Endothelial cell of umbilical vein (primary cell): ENCODE measurements around the gene MTX1. TPM values are rescaled to one million over a fixed set of nuclear protein-coding genes. Genes with fewer than 3 reads are reported as not detected.

Experiments used
- BruUV-seq: library from RNA; stranded (reverse); fragments of 400-500 nt; replicated peaks from 2 replicates; lab custom pipeline; 2021; lab: Mats Ljungman, UMichigan
- CTCF ChIA-PET: fragments of 300-600, 350-600 bp; sonication (Branson Sonifier 250); formaldehyde crosslinking; loops from one replicate; lab custom pipeline; 2021; ENCODE audit warnings: antibody characterized with exemption, inconsistent platforms; lab: Charles Lee
- POLR2A ChIA-PET: fragments of 300-600, 350-600 bp; sonication (Branson Sonifier 250); formaldehyde crosslinking; loops from one replicate; lab custom pipeline; 2021; ENCODE audit warnings: antibody characterized with exemption, inconsistent platforms; lab: Charles Lee
- DNase-seq: peaks from one replicate; pipeline ENCODE4 v3.0.0-alpha.2; 2011; ENCODE audit warnings: low read depth, low spot score
- FAIRE-seq: peaks from 2 replicates; lab custom pipeline; 2011; peaks lifted over from hg19 to GRCh38; lab: Jason Lieb, UNC
- H2AFZ ChIP-seq: 2 replicates; pipeline ENCODE4 v1.6.0; 2012; ENCODE audit warnings: low read depth, low read length, control low read depth, inconsistent platforms
- H3K27ac ChIP-seq: 2 replicates; pipeline ENCODE4 v1.5.1; 2011; ENCODE audit warnings: low read depth, mild to moderate bottlenecking, control low read depth, low read length, moderate library complexity; ENCODE audit not compliant: insufficient read depth
- H3K27me3 ChIP-seq, 2 experiments: 2 replicates each; pipeline versions ENCODE4 v1.6.0 to v1.6.1; 2011; ENCODE audit warnings: low read length in 2 of 2, mixed read lengths in 1 of 2; ENCODE audit not compliant: control insufficient read depth in 2 of 2, insufficient read depth in 2 of 2
- H3K36me3 ChIP-seq, 2 experiments: 2 replicates in 1 of 2; 3 replicates in 1 of 2; pipeline ENCODE4 v1.5.1; 2011; ENCODE audit warnings: low read length in 2 of 2, mild to moderate bottlenecking in 1 of 2, moderate library complexity in 1 of 2; ENCODE audit not compliant: control insufficient read depth in 2 of 2, insufficient read depth in 2 of 2; ENCODE audit errors: extremely low read depth in 1 of 2
- H3K4me1 ChIP-seq: 3 replicates; pipeline ENCODE4 v1.5.1; 2011; ENCODE audit warnings: mild to moderate bottlenecking, low read length; ENCODE audit not compliant: control insufficient read depth, insufficient read depth; ENCODE audit errors: extremely low read depth
- H3K4me2 ChIP-seq: 2 replicates; pipeline ENCODE4 v1.6.1; 2011; ENCODE audit warnings: low read length, control low read depth, mixed read lengths; ENCODE audit not compliant: insufficient read depth
- H3K4me3 ChIP-seq, 3 experiments: fragments of 200-600 bp in 1 of 3; sonication (generic), shearing (Covaris generic) in 1 of 3; replicated peaks in 1 of 3; 2 replicates each; pipeline ENCODE4 v1.5.1; 2011 to 2016; ENCODE audit warnings: control low read depth in 3 of 3, low read length in 3 of 3, mild to moderate bottlenecking in 2 of 3, inconsistent platforms in 1 of 3, low read depth in 1 of 3, moderate library complexity in 1 of 3; ENCODE audit not compliant: insufficient read depth in 1 of 3
- H3K79me2 ChIP-seq: 2 replicates; pipeline ENCODE4 v1.6.0; 2012; ENCODE audit warnings: low read length, inconsistent platforms; ENCODE audit not compliant: control insufficient read depth, insufficient read depth
- H3K9ac ChIP-seq: replicated peaks from 2 replicates; pipeline ENCODE3; 2011; ENCODE audit warnings: low read length, control low read depth; ENCODE audit not compliant: insufficient read depth; ENCODE audit errors: extremely low read depth
- H3K9me1 ChIP-seq: replicated peaks from 3 replicates; pipeline ENCODE4 v1.6.0; 2011; ENCODE audit warnings: mild to moderate bottlenecking, low read length; ENCODE audit not compliant: control insufficient read depth, insufficient read depth; ENCODE audit errors: extremely low read depth
- H3K9me3 ChIP-seq: replicated peaks from 2 replicates; pipeline ENCODE4 v1.5.1; 2012; ENCODE audit warnings: low read length, inconsistent platforms; ENCODE audit not compliant: control insufficient read depth, insufficient read depth
- H4K20me1 ChIP-seq: replicated peaks from 2 replicates; pipeline ENCODE3; 2011; ENCODE audit warnings: mild to moderate bottlenecking, low read length; ENCODE audit not compliant: control insufficient read depth, insufficient read depth; ENCODE audit errors: extremely low read depth
- CTCF ChIP-seq, 2 donors: IDR thresholded peaks; 1 replicate in 1 of 2; 2 replicates in 1 of 2; pipeline ENCODE4 v1.5.1; 2011; ENCODE audit warnings: low read length in 2 of 2, mild to moderate bottlenecking in 2 of 2, moderate library complexity in 2 of 2, control low read depth in 1 of 2, inconsistent platforms in 1 of 2, low read depth in 1 of 2; ENCODE audit not compliant: insufficient read depth in 1 of 2; ENCODE audit errors: extremely low read depth in 1 of 2
- EZH2 ChIP-seq: IDR thresholded peaks from 2 replicates; pipeline ENCODE4 v1.6.1; 2012; ENCODE audit warnings: borderline replicate concordance, low read depth, mild to moderate bottlenecking, moderate library complexity, low read length, inconsistent platforms; ENCODE audit not compliant: severe bottlenecking
- FOS ChIP-seq: IDR thresholded peaks from 2 replicates; pipeline ENCODE4 v1.6.1; 2011; ENCODE audit warnings: mild to moderate bottlenecking, low read length, moderate library complexity, borderline replicate concordance; ENCODE audit not compliant: insufficient read depth
- GATA2 ChIP-seq: IDR thresholded peaks from 2 replicates; pipeline ENCODE4 v1.7.0; 2011; ENCODE audit warnings: low read depth, mild to moderate bottlenecking, moderate library complexity, mixed read lengths, low read length; ENCODE audit not compliant: insufficient read length, insufficient read depth
- JUN ChIP-seq: IDR thresholded peaks from 2 replicates; pipeline ENCODE4 v1.6.1; 2011; ENCODE audit warnings: borderline replicate concordance, low read depth; ENCODE audit not compliant: insufficient read length, insufficient read depth
- MAX ChIP-seq: IDR thresholded peaks from 2 replicates; pipeline ENCODE4 v1.6.1; 2011; ENCODE audit not compliant: insufficient read depth, insufficient read length
- MYC ChIP-seq: IDR thresholded peaks from one replicate; pipeline ENCODE4 v1.6.1; 2011; ENCODE audit warnings: mild to moderate bottlenecking, low read depth, low read length
- POLR2A ChIP-seq: IDR thresholded peaks from 2 replicates; pipeline ENCODE4 v1.6.1; 2012; ENCODE audit warnings: low read depth, mild to moderate bottlenecking, control low read depth, low read length
- POLR2AphosphoS5 ChIP-seq: IDR thresholded peaks from 2 replicates; pipeline ENCODE4 v1.6.1; 2012; ENCODE audit warnings: low read depth, mild to moderate bottlenecking, control low read depth, low read length, moderate library complexity; ENCODE audit not compliant: insufficient read depth
- dilution Hi-C: fragments of 300-500 bp; cut with MboI; formaldehyde crosslinking; loops from one replicate; pipeline ENCODE4 v1.15.0; 2019; ENCODE audit warnings: low sequenced_read_pairs; ENCODE audit not compliant: extremely low pct_ligation_motif_present
- intact Hi-C: fragments of 100-400 bp; cut with micrococcal nuclease; formaldehyde crosslinking; loops from one replicate; pipeline ENCODE4 v1.10.0; 2022
- polyA plus RNA-seq, 4 experiments: library from polyadenylated mRNA; depleted of rRNA in 3 of 4; stranded (reverse) in 3 of 4; unstranded in 1 of 4; fragments of >200 nt; gene quantifications; 2 replicates each; pipeline versions ENCODE4 v1.2.1 to v1.2.3, GENCODE V29; 2011 to 2012; ENCODE audit warnings: missing spikeins in 1 of 4
- total RNA-seq: library from RNA; stranded (reverse); gene quantifications from 2 replicates; pipeline ENCODE4 v1.2.3, GENCODE V29; 2021

The MTX1 gene
- total and polyA plus RNA-seq, 2 donors (not counting 3 experiments of a cell fraction or from before 2014, with no cell fraction given) = 53.0 to 109 TPM

GRCh38 chr1:155244368-155245162 lies 36.1 kb downstream of the MTX1 start:
- peaks cover 3 to 14% of the 10 kb centered on the region in 2 experiments for H3K36me3 ChIP-seq
- peak overlapping the region; percentile 48 to 61 (median 60) for H3K4me3 ChIP-seq
- H3K27ac ChIP-seq = peak overlapping the region; percentile 41
- POLR2A ChIA-PET = no interaction called here
- CTCF ChIA-PET = interaction anchor here (0.9 to 2.1 kb wide), 3 partner anchors 35 to 41 kb away, joined by 3 to 17 read pairs (median 3); no protein-coding TSS in a partner anchor
- DNase-seq (peak; percentile 99), FAIRE-seq (peak; percentile 92)
- H3K79me2 ChIP-seq = peaks cover 7% of the 10 kb centered on the region
- no peaks in the 10 kb centered on the region for H4K20me1 ChIP-seq
- peaks cover 16% of the 10 kb centered on the region for H3K4me1 ChIP-seq
- H3K9me1 ChIP-seq = no peaks in the 10 kb centered on the region
- intact Hi-C loops = loop anchor here (1.0 kb wide), 2 partner anchors 17 to 37 kb away; partner anchors contain the start of gene THBS3
- peak overlapping the region; percentile 77 for H2AFZ ChIP-seq
- peak overlapping the region; percentile 83 for H3K9ac ChIP-seq
- peak overlapping the region; percentile 76 for H3K4me2 ChIP-seq
- TF ChIP-seq POLR2AphosphoS5 (peak; percentile 98), CTCF (IDR thresholded peaks at IDR 0.05; ENCODE audit: extremely low read depth in 1 of 2, insufficient read depth in 1 of 2, low read depth in 1 of 2, low read length in 2 of 2) (peak; percentile 8 to 17), FOS (no peak), GATA2 (no peak), JUN (no peak), MYC (peak; percentile 75), POLR2A (peak; percentile 99), EZH2 (no peak), MAX (peak; percentile 42)
- no peaks in the 10 kb centered on the region for H3K9me3 ChIP-seq
- no TSS peak for BruUV-seq
- H3K27me3 ChIP-seq = no peaks in the 10 kb centered on the region
- dilution Hi-C loops = no loop called here
